T-cell (primary cell): ENCODE measurements around the gene COX20. TPM values are rescaled to one million over a fixed set of nuclear protein-coding genes. Genes with fewer than 3 reads are reported as not detected.
A peak's percentile ranks its signal among the peaks of the same experiment; 100 is the strongest.

Source experiments
- ATAC-seq, 4 experiments: fragments of 200-7000 bp in 3 of 4; fragments of 150-1000 bp in 1 of 4; cut with Tn5 transposase; replicated peaks in 1 of 4; 1 replicate in 3 of 4; 2 replicates in 1 of 4; pipeline ENCODE4 v1.10.0; 2021; ENCODE audit warnings: moderate library complexity in 3 of 4, mild to moderate bottlenecking in 2 of 4, moderate number of reproducible peaks in 1 of 4
- CTCF ChIA-PET, 2 donors: fragments of 300-600 bp; sonication (Branson Sonifier 250); formaldehyde crosslinking; loops; one replicate each; lab custom pipeline; 2022; ENCODE audit warnings: antibody characterized with exemption in 2 of 2; lab: Charles Lee
- POLR2A ChIA-PET, 2 donors: fragments of 300-600 bp; sonication (Branson Sonifier 250); formaldehyde crosslinking; loops; one replicate each; lab custom pipeline; 2022; ENCODE audit warnings: antibody characterized with exemption in 2 of 2; lab: Charles Lee
- DNase-seq, 35 experiments: peaks; one replicate each; pipeline versions ENCODE4 v3.0.0 to v3.0.0-alpha.2; 2013 to 2023
- H3K27ac ChIP-seq: one replicate; pipeline ENCODE4 v1.5.1; 2013; ENCODE audit warnings: low read length
- H3K27me3 ChIP-seq, 2 experiments: replicated peaks in 1 of 2; 1 replicate in 1 of 2; 2 replicates in 1 of 2; pipeline versions ENCODE4 v1.6.1 to v1.7.0; 2013; ENCODE audit warnings: low read length in 1 of 2, mixed read lengths in 1 of 2; ENCODE audit not compliant: control insufficient read depth in 2 of 2, insufficient read depth in 2 of 2; ENCODE audit errors: extremely low read depth in 1 of 2
- H3K36me3 ChIP-seq, 2 donors: 1 replicate in 1 of 2; 2 replicates in 1 of 2; pipeline versions ENCODE4 v1.6.1 to v1.7.0; 2013; ENCODE audit warnings: low read length in 1 of 2; ENCODE audit not compliant: control insufficient read depth in 2 of 2, insufficient read depth in 1 of 2; ENCODE audit errors: extremely low read depth in 1 of 2
- H3K4me1 ChIP-seq, 2 experiments: 1 replicate in 1 of 2; 2 replicates in 1 of 2; pipeline versions ENCODE4 v1.6.1 to v1.7.0; 2013; ENCODE audit warnings: low read length in 2 of 2, mixed read lengths in 1 of 2; ENCODE audit not compliant: insufficient read depth in 2 of 2, control insufficient read depth in 1 of 2; ENCODE audit errors: extremely low read depth in 1 of 2
- H3K4me3 ChIP-seq, 2 donors: 1 replicate in 1 of 2; 2 replicates in 1 of 2; pipeline versions ENCODE4 v1.5.1 to v1.7.0; 2013; ENCODE audit warnings: mild to moderate bottlenecking in 2 of 2, low read length in 1 of 2, moderate library complexity in 1 of 2; ENCODE audit not compliant: control insufficient read depth in 1 of 2; ENCODE audit errors: extremely low read depth in 1 of 2
- H3K9me3 ChIP-seq: 2 replicates; pipeline ENCODE4 v1.7.0; 2013
- H3K27ac Mint-ChIP-seq, 2 donors: one replicate each; pipeline ENCODE4 v1.8.0; 2020 to 2021; ENCODE audit warnings: mild to moderate bottlenecking in 2 of 2, mixed read lengths in 2 of 2
- H3K27me3 Mint-ChIP-seq, 2 donors: one replicate each; pipeline ENCODE4 v1.8.0; 2021 to 2022; ENCODE audit warnings: mixed read lengths in 2 of 2
- H3K36me3 Mint-ChIP-seq: one replicate; pipeline ENCODE4 v1.8.0; 2021; ENCODE audit warnings: mixed read lengths
- H3K4me1 Mint-ChIP-seq, 3 donors: one replicate each; pipeline ENCODE4 v1.8.0; 2020 to 2022; ENCODE audit warnings: mixed read lengths in 3 of 3, mild to moderate bottlenecking in 1 of 3
- H3K4me3 Mint-ChIP-seq, 3 donors: one replicate each; pipeline ENCODE4 v1.8.0; 2020 to 2022; ENCODE audit warnings: mild to moderate bottlenecking in 3 of 3, mixed read lengths in 3 of 3, moderate library complexity in 3 of 3
- H3K9me3 Mint-ChIP-seq, 3 donors: one replicate each; pipeline ENCODE4 v1.8.0; 2020 to 2022; ENCODE audit warnings: mixed read lengths in 3 of 3
- WGBS: methylation state at CpG from one replicate; pipeline ENCODE4 v1.1.5; 2013; ENCODE audit warnings: missing lambda C conversion rate; ENCODE audit not compliant: insufficient coverage; 5-methylcytosine and 5-hydroxymethylcytosine counted together
- total RNA-seq, 35 experiments: library from RNA in 6 of 35; stranded (reverse) in 6 of 35; fragments of 120-200 nt in 1 of 35; gene quantifications; one replicate each; pipeline versions ENCODE4 v1.2.1 to v1.2.4 and lab custom pipeline; 2013 to 2026

COX20 gene
- total RNA-seq, 5 donors from 2014 or later (not counting 1 experiment from before 2014, with no cell fraction given) = 17.0 to 32.0 (median 27.5) TPM

DNA sequence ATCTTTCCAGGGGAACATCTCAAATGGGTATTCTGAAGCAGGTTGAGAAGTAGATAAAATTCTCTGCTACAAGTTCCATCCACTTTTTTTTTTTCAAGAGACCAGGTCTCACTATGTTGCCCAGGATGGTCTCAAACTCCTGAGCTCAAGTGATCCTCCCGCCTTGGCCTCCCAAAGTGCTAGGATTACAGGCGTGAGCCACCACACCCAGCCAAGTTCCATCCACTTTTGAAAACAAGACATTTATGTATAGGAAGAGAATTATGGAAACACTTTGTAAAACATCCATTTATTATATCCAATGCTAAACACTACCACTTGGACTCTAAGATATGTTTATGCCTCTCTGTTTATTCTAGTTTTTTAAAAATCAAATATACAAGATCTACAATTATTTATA is 15.4 kb downstream of the COX20 start:
- POLR2A ChIA-PET = interaction anchor here (0.5 to 5.8 kb wide), 12 partner anchors 8 to 185 kb away, joined by 3 to 65 read pairs (median 8); partner anchors contain the start of gene COX20 (in 2 of the 2)
- no peak overlapping the region for H3K4me3 ChIP-seq
- no peaks in the 10 kb centered on the region for H3K9me3 Mint-ChIP-seq

DNA sequence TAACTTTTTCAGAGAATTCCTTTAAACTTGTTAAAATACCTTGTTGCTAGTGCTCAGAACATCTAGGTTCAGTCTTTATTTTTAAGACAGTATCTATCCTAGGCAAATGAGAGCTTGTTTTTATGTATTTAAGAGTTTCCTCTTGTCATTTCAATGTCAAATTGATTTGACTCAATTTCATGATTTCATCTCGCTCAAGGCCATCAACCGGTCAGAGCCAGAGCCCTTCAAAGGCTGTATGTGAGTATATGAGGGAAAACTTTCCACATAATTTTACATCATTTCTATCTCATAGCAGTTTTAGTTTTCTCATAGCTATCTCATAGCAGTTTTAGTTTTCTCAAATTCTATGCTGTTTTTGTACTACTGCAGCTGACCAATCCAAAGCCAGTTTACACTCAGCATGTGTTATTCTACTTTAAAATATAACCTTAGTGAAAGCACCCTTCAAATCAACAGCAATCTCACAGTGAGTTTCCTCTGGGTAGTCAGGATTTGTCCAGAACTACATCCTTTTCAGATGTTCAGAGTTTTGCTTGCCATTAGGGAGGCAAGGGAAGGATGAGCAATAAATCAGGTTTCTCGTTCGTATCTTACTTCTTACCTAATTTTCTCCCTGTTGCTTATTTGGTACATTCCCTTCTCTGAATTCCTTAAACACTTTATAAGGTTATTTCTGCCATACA is 16.2 kb downstream of the COX20 start:
- Mint-ChIP-seq H3K4me3 (no peak overlapping the region), H3K36me3 (peaks cover 67% of the 10 kb centered on the region), H3K9me3 (no peaks in the 10 kb centered on the region), H3K27me3 (no peaks in the 10 kb centered on the region), H3K27ac (peak overlapping the region in 1 of 2 donors; percentile 66), H3K4me1 (peaks cover 86 to 91% (median 88%) of the 10 kb centered on the region in 3 donors)
- H3K4me3 ChIP-seq = no peak overlapping the region
- no peaks in the 10 kb centered on the region for H3K9me3 ChIP-seq
- CTCF ChIA-PET = interaction anchor here (1.0 to 3.0 kb wide), 3 partner anchors 10 to 16 kb away, joined by 3 to 14 read pairs (median 8); partner anchors contain the start of gene COX20 (in 1 of the 2)
- ATAC-seq = no peak
- H3K4me1 ChIP-seq = peaks cover 7 to 49% of the 10 kb centered on the region in 2 experiments
- WGBS = no CpG with 5 or more reads among the region's 4 CpGs
- DNase-seq = no peak
- no peaks in the 10 kb centered on the region for H3K27me3 ChIP-seq
- POLR2A ChIA-PET = interaction anchor here (0.5 to 5.8 kb wide), 7 partner anchors 10 to 184 kb away, joined by 3 to 65 read pairs (median 9); partner anchors contain the start of gene COX20 (in 2 of the 2)
- H3K36me3 ChIP-seq = peaks cover 0 to 61% of the 10 kb centered on the region in 2 donors
- no peak overlapping the region for H3K27ac ChIP-seq

More for the DNA sequence above, 15.4 kb downstream of the COX20 start:
- DNase-seq = no peak
- Mint-ChIP-seq H3K27me3 (no peaks in the 10 kb centered on the region), H3K27ac (peak overlapping the region; percentile 46 to 73), H3K36me3 (peaks cover 66% of the 10 kb centered on the region), H3K4me1 (peaks cover 82 to 91% (median 82%) of the 10 kb centered on the region in 3 donors), H3K4me3 (no peak overlapping the region)
- CTCF ChIA-PET = interaction anchor here (1.0 to 3.0 kb wide), 5 partner anchors 8 to 192 kb away, joined by 3 to 14 read pairs (median 3); partner anchors contain the start of gene COX20 (in 1 of the 2)
- no peaks in the 10 kb centered on the region for H3K9me3 ChIP-seq
- peaks cover 0 to 60% of the 10 kb centered on the region in 2 donors for H3K36me3 ChIP-seq
- H3K27ac ChIP-seq = no peak overlapping the region
- H3K27me3 ChIP-seq = no peaks in the 10 kb centered on the region
- ATAC-seq = no peak
- H3K4me1 ChIP-seq = peaks cover 7 to 43% of the 10 kb centered on the region in 2 experiments
- WGBS = no CpG with 5 or more reads among the region's 2 CpGs

DNA sequence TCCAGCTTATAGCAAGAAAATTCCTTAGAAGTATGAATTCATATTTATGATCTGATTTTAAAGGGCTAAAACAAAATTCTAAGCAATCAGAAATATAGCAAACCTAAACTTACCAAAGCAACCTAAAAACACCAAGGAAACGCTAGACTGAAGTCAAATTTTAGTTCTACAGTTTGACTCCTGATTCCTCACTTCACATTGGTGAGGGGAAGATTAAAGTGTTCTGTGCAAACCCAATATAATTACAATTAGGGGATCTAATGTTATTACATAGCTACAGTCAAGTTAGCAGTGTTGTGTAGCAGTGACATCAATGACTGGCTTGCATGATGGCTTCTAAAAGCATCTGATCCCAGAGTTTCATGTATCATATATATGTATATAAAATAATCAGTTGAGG is 17.2 kb downstream of the COX20 start:
- H3K36me3 ChIP-seq = peaks cover 0 to 71% of the 10 kb centered on the region in 2 donors
- Mint-ChIP-seq H3K27me3 (no peaks in the 10 kb centered on the region), H3K4me1 (peaks cover 94 to 96% (median 96%) of the 10 kb centered on the region in 3 donors), H3K9me3 (no peaks in the 10 kb centered on the region), H3K27ac (peak overlapping the region; percentile 50 to 66), H3K4me3 (peak overlapping the region in 1 of 3 donors; percentile 22), H3K36me3 (peaks cover 72% of the 10 kb centered on the region)
- CTCF ChIA-PET = interaction anchor here (0.6 to 1.6 kb wide), 4 partner anchors 10 to 57 kb away, joined by 3 to 8 read pairs (median 6); no protein-coding TSS in a partner anchor
- H3K27me3 ChIP-seq = no peaks in the 10 kb centered on the region
- ATAC-seq = no peak
- H3K9me3 ChIP-seq = no peaks in the 10 kb centered on the region
- no peak for DNase-seq
- no CpG with 5 or more reads among the region's 1 CpG for WGBS
- no peak overlapping the region for H3K4me3 ChIP-seq
- POLR2A ChIA-PET = interaction anchor here (0.7 to 5.8 kb wide), 6 partner anchors 9 to 60 kb away, joined by 3 to 65 read pairs (median 10); partner anchors contain the start of gene COX20 (in 1 of the 2)
- H3K4me1 ChIP-seq = peaks cover 12 to 53% of the 10 kb centered on the region in 2 experiments
- H3K27ac ChIP-seq = peak overlapping the region; percentile 21

DNA sequence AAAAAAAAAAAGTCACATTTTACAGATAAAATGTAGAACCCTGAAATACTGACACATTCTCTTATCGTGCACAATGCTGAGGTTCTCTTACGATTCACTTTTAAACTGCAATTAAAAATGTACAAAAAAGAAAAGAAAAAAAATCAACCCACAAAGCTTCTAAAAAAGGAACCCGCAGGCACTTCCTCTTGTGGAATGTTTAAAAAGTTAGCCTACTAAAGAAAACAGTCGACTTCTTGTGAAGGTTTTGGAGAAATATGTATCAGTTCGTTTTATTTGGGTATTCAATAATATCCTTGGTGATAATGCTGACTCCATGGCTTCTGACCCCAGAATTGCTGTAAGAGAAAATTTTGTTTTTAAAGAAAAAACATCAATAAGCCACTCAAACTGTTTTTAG is 18.7 kb downstream of the COX20 start:
- Histone ChIP-seq H3K4me1 (peaks cover 16 to 62% of the 10 kb centered on the region in 2 experiments), H3K9me3 (no peaks in the 10 kb centered on the region), H3K4me3 (no peak overlapping the region), H3K27ac (peak overlapping the region; percentile 27), H3K36me3 (peaks cover 0 to 79% of the 10 kb centered on the region in 2 donors), H3K27me3 (no peaks in the 10 kb centered on the region)
- Mint-ChIP-seq H3K4me3 (peak overlapping the region; percentile 32 to 91 (median 44)), H3K36me3 (peaks cover 73% of the 10 kb centered on the region), H3K4me1 (peaks cover 93 to 97% (median 97%) of the 10 kb centered on the region in 3 donors), H3K27ac (peak overlapping the region; percentile 62 to 77), H3K27me3 (no peaks in the 10 kb centered on the region), H3K9me3 (no peaks in the 10 kb centered on the region)
- ChIA-PET POLR2A (interaction anchor here (0.6 to 5.8 kb wide), 3 partner anchors 13 to 65 kb away, joined by 3 to 45 read pairs (median 10); partner anchors contain the start of gene COX20 (in 1 of the 2)), CTCF (interaction anchor here (0.6 to 1.6 kb wide), 2 partner anchors 34 to 116 kb away, joined by 3 to 4 read pairs; a partner anchor contains a TSS)
- WGBS = no CpG with 5 or more reads among the region's 5 CpGs
- ATAC-seq (peak in 2 of 4 experiments; percentile 6 to 17), DNase-seq (no peak)

DNA sequence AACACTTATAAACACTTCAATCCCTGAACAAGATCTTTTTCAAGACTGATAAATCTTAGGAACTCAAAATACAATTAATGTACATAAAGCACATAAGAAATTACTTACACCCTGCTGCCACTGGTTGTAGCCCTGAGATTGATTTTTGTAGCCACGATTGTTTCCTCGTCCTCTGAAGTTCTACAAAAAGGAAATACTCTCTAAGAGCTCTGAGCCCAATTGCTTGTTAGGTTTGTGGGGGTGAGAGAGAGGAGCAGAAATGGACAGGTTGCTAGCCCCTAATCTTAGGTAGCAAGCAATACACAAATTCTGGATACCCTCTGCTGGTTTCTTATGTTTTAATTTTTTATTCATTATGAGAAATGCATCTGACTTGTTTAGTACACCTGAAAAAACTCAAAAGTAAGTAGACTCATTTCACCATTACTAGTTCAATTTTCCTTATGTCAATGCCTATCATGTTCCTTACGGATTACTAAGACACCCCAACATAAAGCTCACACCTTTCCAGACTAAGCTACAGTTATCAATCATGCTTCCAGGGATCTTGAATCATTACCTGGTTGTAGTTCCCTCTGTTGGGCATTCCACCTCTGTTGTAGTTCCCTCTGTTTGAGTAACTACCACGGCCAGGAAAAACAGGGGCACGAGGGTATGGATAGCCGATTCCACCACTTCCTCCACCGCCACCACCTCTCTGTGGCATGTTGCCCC is 19.6 kb downstream of the COX20 start:
- ATAC-seq = peak in 3 of 4 experiments; percentile 36 to 57 (median 40)
- H3K27ac Mint-ChIP-seq = peak overlapping the region; percentile 90
- Histone ChIP-seq H3K4me1 (peaks cover 20 to 59% of the 10 kb centered on the region in 2 experiments), H3K4me3 (no peak overlapping the region), H3K36me3 (peaks cover under 1 to 87% of the 10 kb centered on the region in 2 donors), H3K27ac (peak overlapping the region; percentile 57), H3K9me3 (no peaks in the 10 kb centered on the region), H3K27me3 (no peaks in the 10 kb centered on the region)
- H3K4me3 Mint-ChIP-seq = peak overlapping the region; percentile 43 to 91 (median 47)
- CTCF ChIA-PET = interaction anchor here (0.5 to 1.7 kb wide), 9 partner anchors 8 to 188 kb away, joined by 3 to 6 read pairs (median 4); partner anchors contain the start of genes COX20 (in 1 of the 2) and HNRNPU (in 1 of the 2)
- peaks cover 93 to 95% (median 95%) of the 10 kb centered on the region in 3 donors for H3K4me1 Mint-ChIP-seq
- 22% methylated on average over 2 of the region's 7 CpGs for WGBS
- H3K9me3 Mint-ChIP-seq = no peaks in the 10 kb centered on the region
- H3K36me3 Mint-ChIP-seq = peaks cover 75% of the 10 kb centered on the region
- no peak for DNase-seq
- no peaks in the 10 kb centered on the region for H3K27me3 Mint-ChIP-seq
- POLR2A ChIA-PET = interaction anchor here (0.5 to 5.8 kb wide), 11 partner anchors 8 to 117 kb away, joined by 3 to 45 read pairs (median 3); partner anchors contain the start of gene COX20 (in 1 of the 2)
